HG02642 (cell line): Measurements from ENCODE around the gene ADAM17.
A peak's percentile ranks its signal among the peaks of the same experiment; 100 is the strongest.
"Not testable (repeated sequence)": the region's sequence is repeated elsewhere in the genome, so short reads cannot be mapped to it uniquely, and the experiment has no call there.

ENCODE experiments used
- ATAC-seq: cut with Tn5 transposase; IDR thresholded peaks from one replicate; pipeline ENCODE4 v1.9.1; 2021; ENCODE audit warnings: mild to moderate bottlenecking; ENCODE audit not compliant: unreplicated experiment, poor library complexity

ADAM17 gene

DNA sequence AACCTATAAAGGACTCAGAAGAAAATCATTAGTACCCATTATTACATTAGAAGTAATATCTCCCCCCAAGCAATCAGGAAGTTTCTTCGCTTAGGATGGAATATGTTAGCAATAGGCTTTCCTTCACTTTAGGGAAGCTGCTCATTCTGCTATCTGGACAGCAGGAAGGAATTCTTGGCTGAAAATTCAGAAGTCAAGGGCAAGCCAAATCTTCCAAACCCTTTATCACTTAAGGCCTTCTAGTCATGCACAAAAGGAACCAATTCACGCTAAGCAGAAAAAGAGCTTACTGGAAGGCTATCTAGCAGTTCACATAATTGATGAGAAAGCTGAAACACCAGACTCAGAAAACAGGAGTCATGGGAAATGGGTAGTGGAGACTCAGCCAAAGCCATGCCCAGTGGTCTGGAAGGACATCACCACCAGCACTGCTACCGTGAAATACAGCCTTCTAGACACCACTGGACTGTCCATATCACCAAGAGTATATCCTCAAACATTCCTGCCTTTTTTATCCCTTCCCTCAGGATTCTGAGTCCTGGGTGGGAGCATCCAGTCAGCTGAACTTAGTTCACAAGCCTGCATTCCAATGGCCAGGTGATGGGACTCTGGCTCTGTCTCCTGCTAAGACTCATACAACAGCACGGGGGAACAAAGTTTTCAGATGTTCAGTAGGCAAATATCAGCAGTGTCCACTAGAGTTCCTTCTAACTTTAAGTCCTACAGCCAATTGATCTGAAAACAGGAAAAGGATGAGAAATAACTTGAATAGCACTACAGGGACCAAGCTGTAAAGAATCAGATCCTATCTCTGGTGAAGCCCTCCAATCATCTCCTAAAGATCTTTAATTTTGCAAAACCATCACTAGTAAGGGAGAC is 14.8 kb upstream of the ADAM17 start:
- ATAC-seq: no peak

GRCh38 chr2:9565436-9566153 is 10.0 kb upstream of the ADAM17 start:
- ATAC-seq: no peak

DNA sequence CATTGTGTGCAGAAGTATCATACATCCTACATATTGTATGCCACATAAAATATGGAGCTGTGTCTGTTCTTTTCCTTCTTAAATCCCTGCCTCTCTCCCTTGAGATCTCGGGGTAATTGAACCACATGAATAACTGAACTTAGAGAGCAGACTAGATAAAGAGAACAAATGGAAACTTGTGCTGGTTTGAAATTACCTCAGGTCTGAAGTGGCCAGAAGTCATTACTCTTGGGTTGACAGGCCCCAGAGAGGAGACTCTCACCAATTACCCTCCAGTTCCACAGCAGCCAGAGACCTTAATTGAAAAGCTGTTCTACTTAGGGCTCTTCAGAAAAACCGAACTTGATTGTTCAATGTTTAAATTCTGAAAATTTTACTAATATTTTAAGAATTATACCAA is 5.0 kb upstream of the ADAM17 start:
- no peak for ATAC-seq

DNA sequence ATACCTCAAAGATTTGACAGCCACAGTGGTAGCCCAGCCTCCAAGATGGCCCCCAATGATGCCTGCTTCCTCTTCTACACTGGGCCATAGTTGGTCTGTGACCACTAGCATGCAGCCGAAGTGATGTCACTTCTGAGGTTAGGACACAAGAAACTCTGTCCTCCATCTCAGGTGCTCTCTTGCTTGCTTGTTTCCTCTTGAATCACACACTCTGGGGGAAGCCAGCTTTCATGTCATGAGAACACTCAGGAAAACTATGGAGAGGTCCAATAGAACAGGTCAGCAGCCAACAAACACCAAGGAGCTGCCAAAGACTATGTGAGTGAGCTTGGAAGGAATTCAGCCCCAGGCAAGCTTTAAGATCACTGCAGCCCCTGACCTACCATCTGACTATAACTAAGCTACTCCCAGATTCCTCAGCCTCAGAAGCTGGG is 3.3 kb upstream of the ADAM17 start:
- no peak for ATAC-seq

- peak; percentile 33 for ATAC-seq
Measured at GRCh38 chr2:9556121-9556743, 602 bp upstream of the ADAM17 start.

GRCh38 chr2:9554921-9555296 is 721 bp downstream of the ADAM17 start:
- no peak for ATAC-seq

GRCh38 chr2:9552219-9553178 is 3.1 kb downstream of the ADAM17 start:
- ATAC-seq: no peak

GRCh38 chr2:9550859-9551391 is 4.7 kb downstream of the ADAM17 start:
- not testable (repeated sequence) for ATAC-seq

- ATAC-seq: peak; percentile 38
Measured at GRCh38 chr2:9549420-9549819, 6.2 kb downstream of the ADAM17 start.

GRCh38 chr2:9548506-9548905 is 7.1 kb downstream of the ADAM17 start:
- ATAC-seq: peak; percentile 48

DNA sequence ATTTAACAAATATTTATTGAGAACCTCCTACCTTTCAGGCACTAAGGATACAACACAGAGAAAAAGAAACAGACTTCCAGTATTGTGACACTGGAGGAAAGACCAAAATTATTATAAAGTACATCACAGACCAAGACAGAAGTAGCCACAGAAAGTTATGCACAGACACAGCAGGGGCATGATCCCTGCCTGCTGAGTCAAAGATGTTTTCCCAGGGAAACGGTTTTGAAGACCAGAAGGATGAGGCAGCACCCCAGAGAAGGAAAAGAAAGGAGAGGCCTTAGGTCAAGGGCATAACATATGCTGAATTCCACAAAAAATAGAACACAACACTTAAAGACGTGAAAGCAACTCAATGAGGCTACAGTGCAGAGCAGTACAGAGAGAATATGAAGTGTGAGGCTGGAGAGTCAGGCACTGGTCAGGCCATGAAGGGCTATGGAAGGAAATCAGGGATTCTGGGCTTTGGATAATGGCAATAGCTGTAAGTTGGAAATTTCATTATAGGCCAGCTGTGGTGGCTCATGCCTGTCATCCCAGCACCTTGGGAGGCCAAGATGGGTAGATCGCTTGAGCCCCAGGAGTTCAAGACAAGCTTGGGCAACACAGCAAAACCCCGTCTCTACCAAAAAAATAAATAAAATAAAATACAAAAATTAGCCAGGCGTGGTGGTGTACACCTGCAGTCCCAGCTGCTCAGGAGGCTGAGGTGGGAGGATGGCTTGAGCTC is 8.2 kb downstream of the ADAM17 start:
- no peak for ATAC-seq

GRCh38 chr2:9545502-9545901 is 10.1 kb downstream of the ADAM17 start:
- ATAC-seq: no peak

GRCh38 chr2:9543557-9543956 is 12.1 kb downstream of the ADAM17 start:
- ATAC-seq: no peak

- no peak for ATAC-seq
Measured at GRCh38 chr2:9539531-9539930, 16.1 kb downstream of the ADAM17 start.

DNA sequence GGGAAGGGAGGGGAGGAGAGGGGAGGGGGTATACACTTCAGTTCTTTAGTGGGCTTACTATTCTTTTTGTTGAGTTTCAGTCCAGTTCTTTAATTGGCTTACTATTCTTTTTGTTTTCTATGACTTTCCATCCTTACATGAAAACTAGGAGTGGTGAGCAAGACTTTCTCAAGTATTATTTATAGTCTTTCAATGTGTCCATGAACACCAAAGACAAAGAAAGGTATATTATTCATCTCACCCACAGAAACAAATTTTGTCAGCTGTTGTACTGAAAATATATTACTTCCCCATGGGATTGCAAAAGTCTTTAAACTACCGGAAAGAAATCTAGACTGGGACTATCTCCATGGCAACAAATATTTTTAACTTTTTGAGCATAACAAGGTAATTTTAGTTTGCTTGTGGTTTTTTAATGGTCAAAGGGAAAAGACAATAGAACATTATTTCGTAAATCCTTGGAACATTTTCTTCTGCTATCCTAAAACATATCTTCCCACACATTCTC is 17.6 kb downstream of the ADAM17 start:
- no peak for ATAC-seq

DNA sequence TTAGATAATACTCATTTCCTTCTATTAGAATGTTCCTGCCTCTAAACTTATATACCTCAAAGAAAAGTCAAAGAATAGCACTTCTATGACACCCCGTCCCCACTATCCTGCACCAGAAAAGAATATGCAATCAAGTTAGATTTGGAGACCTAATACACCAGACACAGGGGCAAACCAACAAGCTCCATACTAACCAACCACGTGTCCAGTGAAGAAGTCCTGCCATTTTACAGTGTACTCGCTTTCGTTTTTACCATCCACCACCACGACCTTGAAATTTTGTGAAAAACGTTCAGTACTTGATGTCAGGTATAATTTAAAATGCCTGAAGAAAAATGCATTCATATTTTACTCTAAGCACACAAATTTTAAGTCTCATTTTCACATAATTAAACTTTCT is 19.1 kb downstream of the ADAM17 start:
- no peak for ATAC-seq

- ATAC-seq: no peak
Measured at GRCh38 chr2:9535177-9535576, 20.5 kb downstream of the ADAM17 start.

DNA sequence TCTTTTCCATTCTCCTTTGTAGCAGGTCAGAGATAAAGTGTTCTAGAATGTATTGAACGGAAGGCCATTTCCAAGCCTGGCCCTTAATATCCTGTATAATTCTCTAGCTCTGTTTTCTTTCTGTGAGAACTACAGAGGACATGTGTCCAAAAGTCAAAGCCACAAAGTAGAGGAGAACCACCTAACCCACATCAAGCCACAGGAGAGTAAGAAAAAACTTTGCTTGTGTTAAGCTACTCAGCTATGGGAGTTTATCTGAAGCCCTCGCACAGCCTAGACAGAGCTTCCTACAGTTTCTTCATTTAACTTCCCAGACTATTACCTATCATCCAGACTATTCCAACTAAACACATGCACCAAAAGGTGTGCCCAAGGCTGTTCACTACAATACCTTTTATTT is 22.0 kb downstream of the ADAM17 start:
- ATAC-seq: no peak

DNA sequence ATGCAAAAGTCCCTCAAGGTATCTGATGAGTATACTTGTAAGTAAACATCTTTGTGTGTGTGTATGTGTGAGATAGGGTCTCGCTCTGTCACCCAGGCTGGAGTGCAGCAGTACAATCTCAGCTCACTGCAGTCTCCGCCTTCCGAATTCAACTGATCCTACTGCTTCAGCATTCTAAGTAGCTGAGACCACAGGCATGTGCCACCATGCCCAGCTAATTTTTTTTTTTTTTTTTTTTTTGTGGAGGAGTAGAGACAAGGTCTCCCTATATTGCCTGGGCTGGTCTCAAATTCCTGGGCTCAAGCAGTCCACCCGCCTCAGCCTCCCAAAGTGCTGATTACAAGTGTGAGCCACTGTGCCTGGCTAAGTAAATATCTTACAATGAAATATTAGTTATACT is 23.2 kb downstream of the ADAM17 start:
- ATAC-seq: no peak
